SK-N-SH (cell line): Measurements from ENCODE around the gene WDR91. TPM values are rescaled to one million over a fixed set of nuclear protein-coding genes. Genes with fewer than 3 reads are reported as not detected.
"Not testable (repeated sequence)": the region's sequence is repeated elsewhere in the genome, so short reads cannot be mapped to it uniquely, and the experiment has no call there.

Experiments
- CTCF ChIA-PET: fragments of 300-600, 350-600 bp; formaldehyde crosslinking; extraction: SDS; loops from one replicate; lab custom pipeline; 2021; lab: Yijun Ruan, JAX
- POLR2A ChIA-PET: fragments of 350-600 bp; sonication (Branson Sonifier 250); formaldehyde crosslinking; extraction: SDS; loops from one replicate; lab custom pipeline; 2020; ENCODE audit warnings: antibody characterized with exemption, inconsistent platforms; lab: Yijun Ruan, JAX
- DNase-seq: peaks from one replicate; pipeline ENCODE4 v3.0.0; 2012
- H2AFZ ChIP-seq: fragments of 200-600 bp; sonication (generic); 2 replicates; pipeline ENCODE4 v1.8.1; 2016; ENCODE audit warnings: antibody characterized with exemption, mild to moderate bottlenecking, low read depth
- H3F3A ChIP-seq: fragments of 200-600 bp; sonication (generic); replicated peaks from 2 replicates; pipeline ENCODE3; 2016; ENCODE audit warnings: antibody characterized with exemption, mild to moderate bottlenecking; ENCODE audit not compliant: insufficient read depth
- H3K27ac ChIP-seq, 2 experiments: fragments of 200-500 bp in 1 of 2; fragments of 200-600 bp in 1 of 2; sonication (Bioruptor generic) in 1 of 2; sonication (generic), shearing (Covaris generic) in 1 of 2; 2 replicates each; pipeline versions ENCODE4 v1.5.1 to v1.6.1; 2014 to 2016; ENCODE audit warnings: low read depth in 2 of 2, inconsistent platforms in 1 of 2, low read length in 1 of 2, mild to moderate bottlenecking in 1 of 2, mixed read lengths in 1 of 2
- H3K27me3 ChIP-seq: fragments of 200-600 bp; sonication (generic), shearing (Covaris generic); 2 replicates; pipeline ENCODE4 v1.6.1; 2016; ENCODE audit warnings: mixed run types; ENCODE audit not compliant: insufficient read depth
- H3K36me3 ChIP-seq, 2 experiments: fragments of 200-500 bp in 1 of 2; fragments of 200-600 bp in 1 of 2; sonication (Bioruptor generic) in 1 of 2; sonication (generic) in 1 of 2; replicated peaks in 1 of 2; 2 replicates each; pipeline versions ENCODE3 to v1.5.1; 2014 to 2016; ENCODE audit warnings: low read length in 1 of 2, mild to moderate bottlenecking in 1 of 2; ENCODE audit not compliant: insufficient read depth in 2 of 2, control insufficient read depth in 1 of 2
- H3K4me1 ChIP-seq, 2 experiments: fragments of 200-500 bp in 1 of 2; fragments of 200-600 bp in 1 of 2; sonication (Bioruptor generic) in 1 of 2; sonication (generic), shearing (Covaris generic) in 1 of 2; 2 replicates each; pipeline versions ENCODE4 v1.5.1 to v1.6.1; 2014 to 2016; ENCODE audit warnings: low read depth in 1 of 2, low read length in 1 of 2, mixed run types in 1 of 2; ENCODE audit not compliant: insufficient read depth in 2 of 2, control insufficient read depth in 1 of 2
- H3K4me2 ChIP-seq: fragments of 200-600 bp; sonication (generic), shearing (Covaris generic); 2 replicates; pipeline ENCODE4 v1.6.1; 2017; ENCODE audit warnings: mixed run types
- H3K4me3 ChIP-seq, 2 experiments: fragments of 200-500 bp in 1 of 2; fragments of 200-600 bp in 1 of 2; sonication (Bioruptor generic) in 1 of 2; sonication (generic), shearing (Covaris generic) in 1 of 2; 2 replicates each; pipeline versions ENCODE4 v1.5.1 to v1.8.1; 2014 to 2016; ENCODE audit warnings: low read depth in 2 of 2, inconsistent platforms in 1 of 2, low read length in 1 of 2, mild to moderate bottlenecking in 1 of 2, mixed read lengths in 1 of 2, moderate library complexity in 1 of 2
- H3K79me2 ChIP-seq: fragments of 200-600 bp; sonication (generic); 2 replicates; pipeline ENCODE4 v1.8.1; 2017; ENCODE audit warnings: mild to moderate bottlenecking; ENCODE audit not compliant: insufficient read depth
- H3K9ac ChIP-seq: fragments of 200-600 bp; sonication (generic); 2 replicates; pipeline ENCODE4 v1.6.1; 2017; ENCODE audit warnings: mixed run types
- H3K9me2 ChIP-seq: fragments of 200-600 bp; sonication (generic); 2 replicates; pipeline ENCODE4 v1.6.1; 2017; ENCODE audit warnings: mixed run types
- H3K9me3 ChIP-seq: fragments of 200-600 bp; sonication (generic); 2 replicates; pipeline ENCODE4 v1.6.1; 2017; ENCODE audit warnings: mixed run types, mild to moderate bottlenecking, moderate library complexity
- H4K20me1 ChIP-seq: fragments of 200-600 bp; sonication (generic); 2 replicates; pipeline ENCODE4 v1.6.1; 2017; ENCODE audit warnings: mild to moderate bottlenecking, mixed run types; ENCODE audit not compliant: insufficient read depth
- ELF1 ChIP-seq: IDR thresholded peaks from 2 replicates; pipeline ENCODE4 v1.4.0; 2012
- EP300 ChIP-seq, 2 experiments: IDR thresholded peaks; 2 replicates each; pipeline versions ENCODE4 v1.4.0 to v1.6.1; 2012; ENCODE audit warnings: borderline replicate concordance in 1 of 2, low read depth in 1 of 2, low read length in 1 of 2
- FOXM1 ChIP-seq: IDR thresholded peaks from 2 replicates; pipeline ENCODE4 v1.4.0; 2012; ENCODE audit warnings: low read depth, mild to moderate bottlenecking
- GATA2 ChIP-seq: sonication (generic); formaldehyde crosslinking; IDR thresholded peaks from 2 replicates; pipeline ENCODE4 v1.5.0; 2020; ENCODE audit warnings: mild to moderate bottlenecking, missing genetic modification reagents
- JUND ChIP-seq: IDR thresholded peaks from 2 replicates; pipeline ENCODE4 v1.4.0; 2012
- MXI1 ChIP-seq: IDR thresholded peaks from 2 replicates; pipeline ENCODE4 v1.6.1; 2012; ENCODE audit warnings: mild to moderate bottlenecking, low read depth, low read length, improper control_type of control experiment
- NFIC ChIP-seq: IDR thresholded peaks from 2 replicates; pipeline ENCODE4 v1.4.0; 2012; ENCODE audit warnings: borderline replicate concordance
- RAD21 ChIP-seq: IDR thresholded peaks from 2 replicates; pipeline ENCODE4 v1.6.1; 2012; ENCODE audit warnings: mild to moderate bottlenecking, low read length
- SIN3A ChIP-seq: IDR thresholded peaks from 2 replicates; pipeline ENCODE4 v1.6.1; 2012; ENCODE audit warnings: low read depth, mild to moderate bottlenecking, low read length, moderate library complexity, borderline replicate concordance
- TAF1 ChIP-seq: IDR thresholded peaks from 2 replicates; pipeline ENCODE4 v1.6.1; 2012; ENCODE audit warnings: low read depth, mild to moderate bottlenecking, low read length, moderate library complexity, borderline replicate concordance
- TCF12 ChIP-seq: IDR thresholded peaks from 2 replicates; pipeline ENCODE4 v1.4.0; 2012
- TEAD4 ChIP-seq: IDR thresholded peaks from 2 replicates; pipeline ENCODE4 v1.4.0; 2012; ENCODE audit warnings: mild to moderate bottlenecking, borderline replicate concordance; ENCODE audit not compliant: insufficient read depth
- WGBS: methylation state at CpG from one replicate; pipeline ENCODE4 v1.1.6; 2017; ENCODE audit warnings: low lambda C conversion rate; 5-methylcytosine and 5-hydroxymethylcytosine counted together
- polyA plus RNA-seq, 3 experiments: library from polyadenylated mRNA; depleted of rRNA; stranded (reverse); fragments of >200 nt; gene quantifications; 2 replicates each; pipeline ENCODE4 v1.2.3, GENCODE V29; 2012
- TF ChIP-seq, protein P1 (sequence below): IDR thresholded peaks from 2 replicates; pipeline ENCODE4 v1.6.1; 2012; ENCODE audit warnings: mild to moderate bottlenecking, low read depth, low read length, moderate library complexity
- TF ChIP-seq, protein P2 (sequence below): IDR thresholded peaks from 2 replicates; pipeline ENCODE4; 2012
- TF ChIP-seq, protein P3 (sequence below): IDR thresholded peaks from 2 replicates; pipeline ENCODE4 v1.4.0; 2012; ENCODE audit warnings: low read depth
- TF ChIP-seq, protein P4 (sequence below): IDR thresholded peaks from 2 replicates; pipeline ENCODE4 v1.4.0; 2012; ENCODE audit warnings: low read depth, borderline replicate concordance

Gene WDR91
- polyA plus RNA-seq, 1 of the 3 experiments (the other 2 are of a cell fraction) = 8.4 TPM

DNA sequence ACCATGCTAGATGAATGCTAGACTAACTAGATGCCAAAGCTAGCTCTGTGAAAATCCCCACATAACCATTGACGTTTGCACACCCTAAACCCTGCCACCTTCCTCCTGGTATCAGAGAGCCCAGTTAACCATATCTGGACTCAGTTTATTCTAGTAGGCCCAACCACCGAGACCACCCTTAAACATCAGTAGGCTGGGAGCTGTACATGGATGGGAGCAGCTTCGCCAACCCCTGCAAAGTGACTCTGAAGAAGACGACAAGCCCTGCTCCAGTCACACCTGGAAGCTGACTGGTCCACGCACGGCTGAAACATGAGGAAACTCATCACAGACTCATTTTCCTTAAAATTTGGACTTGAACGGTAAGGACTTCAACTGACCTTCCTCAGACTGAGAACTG is 36.4 kb downstream of the WDR91 start:
- 85% methylated on average over 7 of the region's 7 CpGs for WGBS
- no peak for DNase-seq
- Histone ChIP-seq H3K4me3 (no peak overlapping the region), H3K9ac (no peak overlapping the region), H3K79me2 (peaks cover 4% of the 10 kb centered on the region), H3K9me2 (no peaks in the 10 kb centered on the region)
- CTCF ChIA-PET = no interaction called here
- TF ChIP-seq TCF12 (no peak), SIN3A (no peak), TAF1 (no peak), NFIC (no peak), FOXM1 (no peak), MXI1 (no peak), TEAD4 (no peak), GATA2 (no peak), RAD21 (no peak), JUND (no peak), EP300 (IDR thresholded peaks at IDR 0.05; ENCODE audit: borderline replicate concordance in 1 of 2, low read depth in 1 of 2, low read length in 1 of 2) (no peak), ELF1 (no peak)
- TF ChIP-seq, protein P1, sequence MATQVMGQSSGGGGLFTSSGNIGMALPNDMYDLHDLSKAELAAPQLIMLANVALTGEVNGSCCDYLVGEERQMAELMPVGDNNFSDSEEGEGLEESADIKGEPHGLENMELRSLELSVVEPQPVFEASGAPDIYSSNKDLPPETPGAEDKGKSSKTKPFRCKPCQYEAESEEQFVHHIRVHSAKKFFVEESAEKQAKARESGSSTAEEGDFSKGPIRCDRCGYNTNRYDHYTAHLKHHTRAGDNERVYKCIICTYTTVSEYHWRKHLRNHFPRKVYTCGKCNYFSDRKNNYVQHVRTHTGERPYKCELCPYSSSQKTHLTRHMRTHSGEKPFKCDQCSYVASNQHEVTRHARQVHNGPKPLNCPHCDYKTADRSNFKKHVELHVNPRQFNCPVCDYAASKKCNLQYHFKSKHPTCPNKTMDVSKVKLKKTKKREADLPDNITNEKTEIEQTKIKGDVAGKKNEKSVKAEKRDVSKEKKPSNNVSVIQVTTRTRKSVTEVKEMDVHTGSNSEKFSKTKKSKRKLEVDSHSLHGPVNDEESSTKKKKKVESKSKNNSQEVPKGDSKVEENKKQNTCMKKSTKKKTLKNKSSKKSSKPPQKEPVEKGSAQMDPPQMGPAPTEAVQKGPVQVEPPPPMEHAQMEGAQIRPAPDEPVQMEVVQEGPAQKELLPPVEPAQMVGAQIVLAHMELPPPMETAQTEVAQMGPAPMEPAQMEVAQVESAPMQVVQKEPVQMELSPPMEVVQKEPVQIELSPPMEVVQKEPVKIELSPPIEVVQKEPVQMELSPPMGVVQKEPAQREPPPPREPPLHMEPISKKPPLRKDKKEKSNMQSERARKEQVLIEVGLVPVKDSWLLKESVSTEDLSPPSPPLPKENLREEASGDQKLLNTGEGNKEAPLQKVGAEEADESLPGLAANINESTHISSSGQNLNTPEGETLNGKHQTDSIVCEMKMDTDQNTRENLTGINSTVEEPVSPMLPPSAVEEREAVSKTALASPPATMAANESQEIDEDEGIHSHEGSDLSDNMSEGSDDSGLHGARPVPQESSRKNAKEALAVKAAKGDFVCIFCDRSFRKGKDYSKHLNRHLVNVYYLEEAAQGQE = no peak
- TF ChIP-seq, protein P2, sequence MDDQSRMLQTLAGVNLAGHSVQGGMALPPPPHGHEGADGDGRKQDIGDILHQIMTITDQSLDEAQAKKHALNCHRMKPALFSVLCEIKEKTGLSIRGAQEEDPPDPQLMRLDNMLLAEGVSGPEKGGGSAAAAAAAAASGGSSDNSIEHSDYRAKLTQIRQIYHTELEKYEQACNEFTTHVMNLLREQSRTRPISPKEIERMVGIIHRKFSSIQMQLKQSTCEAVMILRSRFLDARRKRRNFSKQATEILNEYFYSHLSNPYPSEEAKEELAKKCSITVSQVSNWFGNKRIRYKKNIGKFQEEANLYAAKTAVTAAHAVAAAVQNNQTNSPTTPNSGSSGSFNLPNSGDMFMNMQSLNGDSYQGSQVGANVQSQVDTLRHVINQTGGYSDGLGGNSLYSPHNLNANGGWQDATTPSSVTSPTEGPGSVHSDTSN = no peak
- TF ChIP-seq, protein P3, sequence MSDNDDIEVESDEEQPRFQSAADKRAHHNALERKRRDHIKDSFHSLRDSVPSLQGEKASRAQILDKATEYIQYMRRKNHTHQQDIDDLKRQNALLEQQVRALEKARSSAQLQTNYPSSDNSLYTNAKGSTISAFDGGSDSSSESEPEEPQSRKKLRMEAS = no peak
- TF ChIP-seq, protein P4, sequence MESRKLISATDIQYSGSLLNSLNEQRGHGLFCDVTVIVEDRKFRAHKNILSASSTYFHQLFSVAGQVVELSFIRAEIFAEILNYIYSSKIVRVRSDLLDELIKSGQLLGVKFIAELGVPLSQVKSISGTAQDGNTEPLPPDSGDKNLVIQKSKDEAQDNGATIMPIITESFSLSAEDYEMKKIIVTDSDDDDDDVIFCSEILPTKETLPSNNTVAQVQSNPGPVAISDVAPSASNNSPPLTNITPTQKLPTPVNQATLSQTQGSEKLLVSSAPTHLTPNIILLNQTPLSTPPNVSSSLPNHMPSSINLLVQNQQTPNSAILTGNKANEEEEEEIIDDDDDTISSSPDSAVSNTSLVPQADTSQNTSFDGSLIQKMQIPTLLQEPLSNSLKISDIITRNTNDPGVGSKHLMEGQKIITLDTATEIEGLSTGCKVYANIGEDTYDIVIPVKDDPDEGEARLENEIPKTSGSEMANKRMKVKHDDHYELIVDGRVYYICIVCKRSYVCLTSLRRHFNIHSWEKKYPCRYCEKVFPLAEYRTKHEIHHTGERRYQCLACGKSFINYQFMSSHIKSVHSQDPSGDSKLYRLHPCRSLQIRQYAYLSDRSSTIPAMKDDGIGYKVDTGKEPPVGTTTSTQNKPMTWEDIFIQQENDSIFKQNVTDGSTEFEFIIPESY = no peak
- TF ChIP-seq, all 33 proteins: peak for 0
- Histone ChIP-seq H3K4me1 (peaks cover 0 to 2% of the 10 kb centered on the region in 2 experiments; a peak in 1 of 4 replicates), H3K36me3 (no peaks in the 10 kb centered on the region), H3K27me3 (no peaks in the 10 kb centered on the region), H3F3A (peaks cover 8% of the 10 kb centered on the region), H3K4me2 (no peak overlapping the region), H2AFZ (no peak overlapping the region), H3K27ac (no peak overlapping the region), H3K9me3 (0 out of 2 replicates have a peak, but pooled peaks cover 2% of the 10 kb centered on the region), H4K20me1 (no peaks in the 10 kb centered on the region)
- POLR2A ChIA-PET = no interaction called here

DNA sequence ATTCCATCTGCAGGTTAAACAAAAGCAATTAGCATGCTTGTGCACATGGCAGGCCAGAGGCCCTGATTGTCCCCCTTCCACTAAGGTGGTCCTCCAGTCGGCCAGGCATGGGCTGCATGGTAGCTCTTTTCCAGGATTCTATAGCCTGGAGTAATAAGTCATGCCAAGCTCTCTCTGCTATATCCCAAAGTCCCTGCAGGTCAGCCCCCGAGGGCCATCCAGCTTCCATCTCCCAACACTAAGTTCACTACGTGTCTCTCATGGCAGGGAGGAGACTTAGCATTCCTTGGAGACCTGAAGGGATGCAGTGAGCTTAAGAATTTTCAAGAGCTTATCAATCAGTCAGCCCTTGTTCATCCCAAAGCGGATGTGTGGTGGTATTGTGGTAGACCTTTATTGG is 37.4 kb downstream of the WDR91 start:
- Histone ChIP-seq H3F3A (peaks cover 13% of the 10 kb centered on the region), H3K79me2 (peaks cover 14% of the 10 kb centered on the region), H3K4me1 (peaks cover 3 to 12% of the 10 kb centered on the region in 2 experiments; a peak in 3 of 4 replicates)
- H3K9me3 ChIP-seq, H3K9ac ChIP-seq, H4K20me1 ChIP-seq, POLR2A ChIA-PET, H3K4me2 ChIP-seq, H3K4me3 ChIP-seq, H3K36me3 ChIP-seq, H3K27me3 ChIP-seq, H3K9me2 ChIP-seq, DNase-seq, H3K27ac ChIP-seq, H2AFZ ChIP-seq: not testable (repeated sequence)
- CTCF ChIA-PET = interaction anchor here (1.7 kb wide), 1 partner anchor 484 kb away, joined by 4 read pairs; no protein-coding TSS in a partner anchor
- WGBS = 73% methylated on average over 4 of the region's 4 CpGs

DNA sequence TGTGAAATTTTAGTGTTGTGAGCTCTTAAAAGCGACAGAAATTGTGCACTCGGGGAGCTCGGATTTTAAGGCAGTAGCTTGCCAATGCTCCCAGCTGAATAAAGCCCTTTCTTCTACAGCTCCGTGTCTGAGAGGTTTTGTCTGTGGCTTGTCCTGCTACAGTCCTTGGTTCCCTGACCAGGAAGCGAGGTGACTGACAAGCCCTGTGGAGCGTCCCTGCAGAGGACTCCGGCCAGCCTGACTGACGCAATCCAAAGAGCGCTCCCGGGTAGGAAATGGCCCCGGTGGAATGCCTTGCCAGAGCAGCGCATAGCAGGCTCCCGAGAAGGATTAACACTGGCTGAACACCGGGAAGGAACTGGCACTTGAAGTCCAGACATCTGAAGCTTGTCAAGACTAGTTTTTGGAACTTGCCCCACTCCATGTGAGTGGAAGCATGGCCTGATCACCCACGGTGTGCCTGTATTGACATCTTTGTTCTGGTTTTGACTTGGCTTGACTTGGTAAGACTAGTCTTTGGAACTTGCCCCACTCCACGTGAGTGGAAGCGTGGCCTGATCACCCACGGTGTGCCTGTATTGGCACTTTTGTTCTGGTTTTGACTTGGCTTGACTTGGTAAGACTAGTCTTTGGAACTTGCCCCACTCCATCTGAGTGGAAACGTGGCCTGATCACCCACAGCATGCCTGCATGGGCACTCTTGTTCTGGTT is 39.6 kb downstream of the WDR91 start:
- POLR2A ChIA-PET = interaction anchor here (1.1 to 1.4 kb wide), 3 partner anchors 30 to 82 kb away, joined by 3 to 6 read pairs (median 3); partner anchors contain the start of gene WDR91
- Histone ChIP-seq H3K36me3 (peaks cover 20% of the 10 kb centered on the region in 2 experiments), H3K79me2 (peaks cover 30% of the 10 kb centered on the region), H3K4me2 (0 out of 2 replicates have a peak overlapping the region, but pooled peaks have one; percentile 98), H3F3A (peaks cover 13% of the 10 kb centered on the region), H3K4me1 (peaks cover 3 to 24% of the 10 kb centered on the region in 2 experiments; a peak in 3 of 4 replicates)
- H3K27me3 ChIP-seq, H4K20me1 ChIP-seq, H3K27ac ChIP-seq, H3K9me2 ChIP-seq, H2AFZ ChIP-seq, H3K9me3 ChIP-seq, H3K9ac ChIP-seq, DNase-seq, H3K4me3 ChIP-seq: not testable (repeated sequence)
- CTCF ChIA-PET = interaction anchor here (0.8 to 3.4 kb wide), 15 partner anchors 9 to 525 kb away, joined by 3 to 36 read pairs (median 5); partner anchors contain the start of genes AGBL3, BPGM and TMEM140
- 93% methylated on average over 19 of the region's 19 CpGs for WGBS
